ENCODE measurements around the gene SEC31B.

The SEC31B gene

GRCh38 chr10:100518761-100519241 lies 860 bp downstream of the SEC31B start:
- H3K27ac ChIP-seq (ENCODE audit: extremely low read depth, low read depth, low read length): no peak overlapping the region
- H3K36me3 ChIP-seq (ENCODE audit: control insufficient read depth in 2 of 2, insufficient read depth in 1 of 2, low read length in 2 of 2): peaks cover 6 to 29% of the 10 kb centered on the region in 2 experiments; a peak in 2 of 3 replicates
- no peak overlapping the region for H3K4me3 ChIP-seq (ENCODE audit: low read depth, low read length)
- no peaks in the 10 kb centered on the region for H3K4me1 ChIP-seq (ENCODE audit: control insufficient read depth, insufficient read depth, low read length)
- CTCF ChIA-PET: interaction anchor here (0.6 to 5.2 kb wide), 59 partner anchors 10 to 1380 kb away, joined by 3 to 58 read pairs (median 4); partner anchors contain the start of genes HIF1AN, NDUFB8, PKD2L1 and SCD
- no peaks in the 10 kb centered on the region for H3K9me3 ChIP-seq (ENCODE audit: control insufficient read depth, insufficient read depth, low read depth, low read length)
- POLR2A ChIA-PET: interaction anchor here (0.6 to 1.6 kb wide), 5 partner anchors 17 to 172 kb away, joined by 3 to 12 read pairs (median 4); partner anchors contain the start of genes HIF1AN and SCD
- peak; percentile 39; the same call in 1 of the 2 replicates for TF ChIP-seq CTCF (tag by site-specific recombination; IDR thresholded peaks at IDR 0.05)
- peak; percentile 95 for TF ChIP-seq SCRT2 (tag by site-specific recombination; IDR thresholded peaks at IDR 0.05)
- no peak for TF ChIP-seq ZIC2 (tag by site-specific recombination; IDR thresholded peaks at IDR 0.05)
- peak; percentile 84 for TF ChIP-seq ZNF654 (tag by site-specific recombination; IDR thresholded peaks at IDR 0.05; ENCODE audit: low read depth)
- no peak for TF ChIP-seq ZNF433 (tag by site-specific recombination; IDR thresholded peaks at IDR 0.05; ENCODE audit: low read depth)
- peak; percentile 19; the same call in 1 of the 2 replicates for TF ChIP-seq ZSCAN30 (tag by site-specific recombination; IDR thresholded peaks at IDR 0.05)
- TF ChIP-seq ZBTB11 (tag by site-specific recombination; conservative IDR thresholded peaks at IDR 0.05; ENCODE audit: low read depth): no peak
- TF ChIP-seq ZNF664 (tag by site-specific recombination; IDR thresholded peaks at IDR 0.05): peak; percentile 85
- TF ChIP-seq ZNF488 (tag by site-specific recombination; IDR thresholded peaks at IDR 0.05): no peak
- no peak for TF ChIP-seq KLF16 (tag by site-specific recombination; IDR thresholded peaks at IDR 0.05)
- TF ChIP-seq ZNF23 (tag by site-specific recombination; IDR thresholded peaks at IDR 0.05; ENCODE audit: borderline replicate concordance): no peak
- TF ChIP-seq ZNF600 (tag by site-specific recombination; IDR thresholded peaks at IDR 0.05): peak; percentile 17; the same call in 1 of the 2 replicates
- 0 out of 2 replicates have a peak, but pooled peaks have one; percentile 32 for TF ChIP-seq BCL6B (tag by site-specific recombination; IDR thresholded peaks at IDR 0.05)
- no peak for TF ChIP-seq BCL11A (tag by site-specific recombination; IDR thresholded peaks at IDR 0.05; ENCODE audit: low read depth)
- peak; percentile 68 for TF ChIP-seq PRDM1 (tag by site-specific recombination; IDR thresholded peaks at IDR 0.05)
- peak; percentile 77 for TF ChIP-seq SCRT1 (tag by site-specific recombination; IDR thresholded peaks at IDR 0.05; ENCODE audit: borderline replicate concordance)
- TF ChIP-seq IKZF3 (tag by site-specific recombination; IDR thresholded peaks at IDR 0.05): peak; percentile 68
- TF ChIP-seq ZNF658 (tag by site-specific recombination; IDR thresholded peaks at IDR 0.05): no peak
- TF ChIP-seq ZEB2 (tag by site-specific recombination; IDR thresholded peaks at IDR 0.05): no peak
- TF ChIP-seq PATZ1 (tag by site-specific recombination; IDR thresholded peaks at IDR 0.05): no peak

Data from HEK293 (cell line).